Kidney (tissue), 14 donors: ENCODE measurements around the gene UBE2J2. TPM values are rescaled to one million over a fixed set of nuclear protein-coding genes. Genes with fewer than 3 reads are reported as not detected.

Experiments
- DNase-seq, 5 donors: peaks; one replicate each; pipeline ENCODE4 v3.0.0-alpha.2; 2013 to 2020
- FAIRE-seq: peaks from 2 replicates; lab custom pipeline; 2012; peaks lifted over from hg19 to GRCh38; lab: Jason Lieb, UNC
- H3K27ac ChIP-seq, 2 donors: one replicate each; pipeline ENCODE4 v1.7.0; 2013; ENCODE audit warnings: low read depth in 2 of 2, low read length in 2 of 2, inconsistent platforms in 1 of 2
- H3K27me3 ChIP-seq: one replicate; pipeline ENCODE4 v1.7.1; 2013; ENCODE audit warnings: low read length, inconsistent platforms; ENCODE audit not compliant: control insufficient read depth, insufficient read depth
- H3K36me3 ChIP-seq, 3 donors: one replicate each; pipeline versions ENCODE4 v1.7.0 to v1.7.1; 2013; ENCODE audit warnings: low read length in 3 of 3, control low read depth in 1 of 3, inconsistent platforms in 1 of 3; ENCODE audit not compliant: insufficient read depth in 3 of 3, control insufficient read depth in 2 of 3
- H3K4me1 ChIP-seq, 3 donors: one replicate each; pipeline versions ENCODE4 v1.7.0 to v1.7.1; 2013; ENCODE audit warnings: low read length in 3 of 3, inconsistent platforms in 1 of 3, low read depth in 1 of 3; ENCODE audit not compliant: control insufficient read depth in 2 of 3, insufficient read depth in 2 of 3
- H3K4me3 ChIP-seq, 3 donors: one replicate each; pipeline versions ENCODE4 v1.7.0 to v1.8.1; 2013; ENCODE audit warnings: low read length in 3 of 3, control low read depth in 1 of 3, inconsistent platforms in 1 of 3
- H3K9ac ChIP-seq, 3 donors: one replicate each; pipeline versions ENCODE4 v1.7.0 to v1.7.1; 2013; ENCODE audit warnings: low read length in 3 of 3, control low read depth in 1 of 3, inconsistent platforms in 1 of 3
- H3K9me3 ChIP-seq, 3 donors: one replicate each; pipeline versions ENCODE4 v1.7.0 to v1.7.1; 2013; ENCODE audit warnings: low read length in 3 of 3, control low read depth in 1 of 3, inconsistent platforms in 1 of 3; ENCODE audit not compliant: control insufficient read depth in 2 of 3, insufficient read depth in 1 of 3
- CTCF ChIP-seq: IDR thresholded peaks from 3 replicates; pipeline ENCODE4 v1.5.1; 2012; ENCODE audit warnings: mild to moderate bottlenecking, moderate library complexity, borderline replicate concordance; ENCODE audit not compliant: insufficient read depth; ENCODE audit errors: extremely low read depth
- intact Hi-C: fragments of 100-400 bp; cut with DNase I; formaldehyde crosslinking; loops from one replicate; pipeline ENCODE4 v1.11.1; 2022
- polyA plus RNA-seq: library from polyadenylated mRNA; stranded (reverse); fragments of 350-450 nt; fragmentation: Illumina TruSeq; extraction: RNeasy Lipid Tissue Mini Kit (QIAGEN cat#74804); gene quantifications from one replicate; pipeline ENCODE4 v1.2.3, GENCODE V29; 2014; ENCODE audit warnings: low read depth, low replicate concordance; ENCODE audit not compliant: insufficient read depth
- total RNA-seq: library from RNA; stranded (reverse); fragmentation: NEBNext Ultra II Directional; extraction: Animal tissue kit (Norgen Biotek cat#: 25700); gene quantifications from one replicate; pipeline ENCODE4 v1.2.1, GENCODE V29; 2021
- donor health status: control.
- donor health status: control.
- donor health status: control.
- donor health status: control.
- donor health status: control.
- donor health status: DM: yes; HTN: yes; CAD: no.
- donor health status: Normal renal cell carcinoma (clear cell type).

UBE2J2 gene
- total and polyA plus RNA-seq, 2 donors from 2014 or later = 56.6 to 57.4 TPM

- Histone ChIP-seq H3K9ac (no peak overlapping the region), H3K9me3 (no peaks in the 10 kb centered on the region), H3K27ac (no peak overlapping the region), H3K4me3 (no peak overlapping the region), H3K4me1 (peaks cover 0 to 5% (median 0%) of the 10 kb centered on the region in 3 donors), H3K27me3 (no peaks in the 10 kb centered on the region), H3K36me3 (no peaks in the 10 kb centered on the region)
- intact Hi-C loops = loop anchor here (10.0 kb wide), 1 partner anchor 171 kb away; no protein-coding TSS in a partner anchor
- no peak for DNase-seq
- FAIRE-seq = no peak
- TF ChIP-seq CTCF = no peak
Measured at GRCh38 chr1:1295154-1295923, 21.7 kb upstream of the UBE2J2 start.

- no peak for DNase-seq
- no peaks in the 10 kb centered on the region for H3K36me3 ChIP-seq
- intact Hi-C loops = loop anchor here (10.0 kb wide), 1 partner anchor 170 kb away; no protein-coding TSS in a partner anchor
Measured at GRCh38 chr1:1294250-1294890, 20.7 kb upstream of the UBE2J2 start.

More at GRCh38 chr1:1294250-1294890, 20.7 kb upstream of the UBE2J2 start:
- H3K27me3 ChIP-seq = no peaks in the 10 kb centered on the region
- no peak overlapping the region for H3K27ac ChIP-seq
- H3K4me1 ChIP-seq = peaks cover 0 to 5% (median 0%) of the 10 kb centered on the region in 3 donors
- H3K9me3 ChIP-seq = no peaks in the 10 kb centered on the region
- no peak for FAIRE-seq
- TF ChIP-seq CTCF = no peak
- H3K9ac ChIP-seq = no peak overlapping the region
- no peak overlapping the region for H3K4me3 ChIP-seq
